Astrocyte (in vitro differentiated cells and primary cell): ENCODE measurements around the gene RDH11.

Experiments
- EZH2 ChIP-seq: IDR thresholded peaks from 2 replicates; pipeline ENCODE4 v1.6.1; 2012; ENCODE audit warnings: mild to moderate bottlenecking, low read length, inconsistent platforms; ENCODE audit not compliant: insufficient read depth
- TF ChIP-seq, protein P1 (sequence below): IDR thresholded peaks from 2 replicates; pipeline ENCODE4 v1.5.1; 2011; ENCODE audit warnings: low read depth, mild to moderate bottlenecking, inconsistent platforms, low read length, moderate library complexity; ENCODE audit not compliant: insufficient read depth

DNA sequence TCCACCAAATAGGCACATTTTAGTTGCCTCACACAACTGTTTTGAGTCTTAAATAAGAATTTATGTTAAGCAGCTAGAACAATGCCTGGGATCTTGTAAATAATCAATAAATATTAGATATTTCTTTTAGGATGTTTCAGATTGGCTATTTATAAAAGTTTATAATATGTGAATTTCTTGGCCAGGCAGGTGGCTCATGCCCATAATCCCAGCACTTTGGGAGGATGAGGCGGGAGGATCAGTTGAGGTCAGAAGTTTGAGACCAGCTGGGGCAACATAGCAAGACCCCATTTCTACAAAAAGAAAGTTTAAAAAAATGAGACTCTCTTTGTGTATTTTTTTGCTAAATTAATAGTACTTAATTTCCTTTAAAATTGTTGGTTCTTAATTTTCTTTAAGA, 54.1 kb downstream of the RDH11 start:
- TF ChIP-seq, protein P1, sequence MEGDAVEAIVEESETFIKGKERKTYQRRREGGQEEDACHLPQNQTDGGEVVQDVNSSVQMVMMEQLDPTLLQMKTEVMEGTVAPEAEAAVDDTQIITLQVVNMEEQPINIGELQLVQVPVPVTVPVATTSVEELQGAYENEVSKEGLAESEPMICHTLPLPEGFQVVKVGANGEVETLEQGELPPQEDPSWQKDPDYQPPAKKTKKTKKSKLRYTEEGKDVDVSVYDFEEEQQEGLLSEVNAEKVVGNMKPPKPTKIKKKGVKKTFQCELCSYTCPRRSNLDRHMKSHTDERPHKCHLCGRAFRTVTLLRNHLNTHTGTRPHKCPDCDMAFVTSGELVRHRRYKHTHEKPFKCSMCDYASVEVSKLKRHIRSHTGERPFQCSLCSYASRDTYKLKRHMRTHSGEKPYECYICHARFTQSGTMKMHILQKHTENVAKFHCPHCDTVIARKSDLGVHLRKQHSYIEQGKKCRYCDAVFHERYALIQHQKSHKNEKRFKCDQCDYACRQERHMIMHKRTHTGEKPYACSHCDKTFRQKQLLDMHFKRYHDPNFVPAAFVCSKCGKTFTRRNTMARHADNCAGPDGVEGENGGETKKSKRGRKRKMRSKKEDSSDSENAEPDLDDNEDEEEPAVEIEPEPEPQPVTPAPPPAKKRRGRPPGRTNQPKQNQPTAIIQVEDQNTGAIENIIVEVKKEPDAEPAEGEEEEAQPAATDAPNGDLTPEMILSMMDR: no peak
- no peak for TF ChIP-seq EZH2
